Measurements from ENCODE around the gene UCMA. TPM values are rescaled to one million over a fixed set of nuclear protein-coding genes. Genes with fewer than 3 reads are reported as not detected.

Gene UCMA
- total RNA-seq, result not detected in 2 replicates

GRCh38 chr10:13234172-13234571 lies at the start of gene UCMA:
TSS of gene UCMA (minus strand) at chr10:13234374. CDS start at chr10:13234258, 116 bp downstream.

Other genes with a start within 250 kb of the UCMA start
- gene CCDC3, start 232.7 kb downstream of the UCMA start, total RNA-seq, result 2.6 and 4.7 TPM in 2 replicates
- gene OPTN, start 134.2 kb downstream of the UCMA start, total RNA-seq, result 25.5 and 45.9 TPM in 2 replicates
- 2.6 and 10.5 TPM in 2 replicates for gene MCM10, start 72.8 kb downstream of the UCMA start, total RNA-seq
- gene PHYH, start 65.7 kb upstream of the UCMA start, total RNA-seq, result 15.0 and 32.7 TPM in 2 replicates
- 44.3 and 49.5 TPM in 2 replicates for gene SEPHS1, start 113.9 kb upstream of the UCMA start, total RNA-seq

All from epithelial cell of alveolus of lung (primary cell).